Natural killer cell (primary cell): ENCODE measurements around the gene PRICKLE2. TPM values are rescaled to one million over a fixed set of nuclear protein-coding genes. Genes with fewer than 3 reads are reported as not detected.

Experiments used
- ATAC-seq, 3 donors: fragments of 150-1000 bp in 2 of 3; fragments of 200-7000 bp in 1 of 3; cut with Tn5 transposase; 1 replicate in 1 of 3; 2 replicates in 2 of 3; pipeline ENCODE4 v1.10.0; 2021; ENCODE audit warnings: mild to moderate bottlenecking in 2 of 3, moderate library complexity in 2 of 3
- DNase-seq, 2 donors: peaks; one replicate each; pipeline versions ENCODE4 v3.0.0 to v3.0.0-alpha.2; 2013 to 2021; ENCODE audit warnings: mixed read lengths in 1 of 2
- H3K27ac ChIP-seq: one replicate; pipeline ENCODE4 v1.5.1; 2013; ENCODE audit warnings: mild to moderate bottlenecking, low read length
- H3K27me3 ChIP-seq: one replicate; pipeline ENCODE4 v1.6.1; 2013; ENCODE audit warnings: low read length; ENCODE audit not compliant: control insufficient read depth, insufficient read depth
- H3K36me3 ChIP-seq: one replicate; pipeline ENCODE4 v1.6.1; 2013; ENCODE audit warnings: low read length; ENCODE audit not compliant: control insufficient read depth, insufficient read depth
- H3K4me1 ChIP-seq: one replicate; pipeline ENCODE4 v1.6.1; 2013; ENCODE audit warnings: low read length; ENCODE audit not compliant: control insufficient read depth, insufficient read depth
- H3K4me3 ChIP-seq: one replicate; pipeline ENCODE4 v1.5.1; 2013; ENCODE audit warnings: low read length
- H3K9me3 ChIP-seq: one replicate; pipeline ENCODE4 v1.6.1; 2013; ENCODE audit warnings: low read length; ENCODE audit not compliant: control insufficient read depth, insufficient read depth
- H3K27ac Mint-ChIP-seq, 2 donors: one replicate each; pipeline ENCODE4 v1.8.0; 2022; ENCODE audit warnings: mild to moderate bottlenecking in 2 of 2, mixed read lengths in 2 of 2, moderate library complexity in 1 of 2
- H3K27me3 Mint-ChIP-seq, 2 donors: one replicate each; pipeline ENCODE4 v1.8.0; 2022; ENCODE audit warnings: low read depth in 2 of 2, mixed read lengths in 2 of 2
- H3K36me3 Mint-ChIP-seq: one replicate; pipeline ENCODE4 v1.8.0; 2022; ENCODE audit warnings: mixed read lengths
- H3K4me1 Mint-ChIP-seq, 2 donors: one replicate each; pipeline ENCODE4 v1.8.0; 2022; ENCODE audit warnings: mixed read lengths in 2 of 2
- H3K4me3 Mint-ChIP-seq: one replicate; pipeline ENCODE4 v1.8.0; 2022; ENCODE audit warnings: mild to moderate bottlenecking, moderate library complexity, mixed read lengths
- H3K9me3 Mint-ChIP-seq, 2 donors: one replicate each; pipeline ENCODE4 v1.8.0; 2022; ENCODE audit warnings: mixed read lengths in 2 of 2
- WGBS: methylation state at CpG from one replicate; pipeline ENCODE4 v1.1.7; 2013; ENCODE audit warnings: missing lambda C conversion rate; ENCODE audit not compliant: insufficient coverage; 5-methylcytosine and 5-hydroxymethylcytosine counted together
- intact Hi-C: fragments of 100-400 bp; cut with micrococcal nuclease; formaldehyde crosslinking; loops from one replicate; pipeline ENCODE4 v1.14.2; 2022
- total RNA-seq, 4 donors: library from RNA; stranded (reverse); fragments of 120-200 nt in 1 of 4; gene quantifications; one replicate each; pipeline versions ENCODE4 v1.2.3 to v1.2.4, GENCODE V29; 2013 to 2022
- TF ChIP-seq, protein P1 (sequence below): fragments of 200-600 bp; IDR thresholded peaks from one replicate; pipeline ENCODE4 v1.8.0; 2022; ENCODE audit warnings: antibody characterized with exemption

Gene PRICKLE2
- total RNA-seq, 3 donors from 2014 or later (not counting 1 experiment from before 2014, with no cell fraction given): 0.07 to 3.3 (median 1.8) TPM

DNA sequence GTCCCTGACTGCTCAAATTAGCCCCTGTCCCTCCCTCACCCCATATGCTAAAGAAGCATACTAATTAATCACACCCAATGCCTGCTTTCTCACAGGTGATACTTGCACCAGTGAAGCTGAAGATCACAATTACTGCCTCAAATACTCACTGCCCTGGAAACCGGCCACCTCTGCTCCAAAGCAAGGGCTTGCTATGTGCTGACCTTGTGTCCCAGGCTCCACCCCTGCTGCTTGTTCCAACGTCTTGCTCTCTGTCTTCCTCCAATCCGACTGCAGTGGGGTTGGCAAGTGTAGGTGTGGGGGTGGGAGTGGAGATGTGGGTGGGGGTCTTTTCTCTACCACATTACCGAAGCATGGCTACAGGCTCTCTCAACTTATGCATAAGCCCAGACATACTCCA lies 146.3 kb downstream of the PRICKLE2 start:
- peaks cover 0 to 4% of the 10 kb centered on the region in 2 donors for H3K9me3 Mint-ChIP-seq
- ATAC-seq: no peak
- no peak overlapping the region for H3K27ac Mint-ChIP-seq
- no peaks in the 10 kb centered on the region for H3K36me3 Mint-ChIP-seq
- 78% methylated on average over 3 of the region's 4 CpGs for WGBS
- peaks cover 9 to 13% of the 10 kb centered on the region in 2 donors for H3K27me3 Mint-ChIP-seq
- no peak for DNase-seq
- intact Hi-C loops: no loop called here
- Histone ChIP-seq H3K27ac (no peak overlapping the region), H3K27me3 (no peaks in the 10 kb centered on the region), H3K4me3 (no peak overlapping the region), H3K4me1 (no peaks in the 10 kb centered on the region), H3K36me3 (no peaks in the 10 kb centered on the region), H3K9me3 (no peaks in the 10 kb centered on the region)
- H3K4me1 Mint-ChIP-seq: no peaks in the 10 kb centered on the region
- TF ChIP-seq, protein P1, sequence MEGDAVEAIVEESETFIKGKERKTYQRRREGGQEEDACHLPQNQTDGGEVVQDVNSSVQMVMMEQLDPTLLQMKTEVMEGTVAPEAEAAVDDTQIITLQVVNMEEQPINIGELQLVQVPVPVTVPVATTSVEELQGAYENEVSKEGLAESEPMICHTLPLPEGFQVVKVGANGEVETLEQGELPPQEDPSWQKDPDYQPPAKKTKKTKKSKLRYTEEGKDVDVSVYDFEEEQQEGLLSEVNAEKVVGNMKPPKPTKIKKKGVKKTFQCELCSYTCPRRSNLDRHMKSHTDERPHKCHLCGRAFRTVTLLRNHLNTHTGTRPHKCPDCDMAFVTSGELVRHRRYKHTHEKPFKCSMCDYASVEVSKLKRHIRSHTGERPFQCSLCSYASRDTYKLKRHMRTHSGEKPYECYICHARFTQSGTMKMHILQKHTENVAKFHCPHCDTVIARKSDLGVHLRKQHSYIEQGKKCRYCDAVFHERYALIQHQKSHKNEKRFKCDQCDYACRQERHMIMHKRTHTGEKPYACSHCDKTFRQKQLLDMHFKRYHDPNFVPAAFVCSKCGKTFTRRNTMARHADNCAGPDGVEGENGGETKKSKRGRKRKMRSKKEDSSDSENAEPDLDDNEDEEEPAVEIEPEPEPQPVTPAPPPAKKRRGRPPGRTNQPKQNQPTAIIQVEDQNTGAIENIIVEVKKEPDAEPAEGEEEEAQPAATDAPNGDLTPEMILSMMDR: no peak
- H3K4me3 Mint-ChIP-seq: no peak overlapping the region

DNA sequence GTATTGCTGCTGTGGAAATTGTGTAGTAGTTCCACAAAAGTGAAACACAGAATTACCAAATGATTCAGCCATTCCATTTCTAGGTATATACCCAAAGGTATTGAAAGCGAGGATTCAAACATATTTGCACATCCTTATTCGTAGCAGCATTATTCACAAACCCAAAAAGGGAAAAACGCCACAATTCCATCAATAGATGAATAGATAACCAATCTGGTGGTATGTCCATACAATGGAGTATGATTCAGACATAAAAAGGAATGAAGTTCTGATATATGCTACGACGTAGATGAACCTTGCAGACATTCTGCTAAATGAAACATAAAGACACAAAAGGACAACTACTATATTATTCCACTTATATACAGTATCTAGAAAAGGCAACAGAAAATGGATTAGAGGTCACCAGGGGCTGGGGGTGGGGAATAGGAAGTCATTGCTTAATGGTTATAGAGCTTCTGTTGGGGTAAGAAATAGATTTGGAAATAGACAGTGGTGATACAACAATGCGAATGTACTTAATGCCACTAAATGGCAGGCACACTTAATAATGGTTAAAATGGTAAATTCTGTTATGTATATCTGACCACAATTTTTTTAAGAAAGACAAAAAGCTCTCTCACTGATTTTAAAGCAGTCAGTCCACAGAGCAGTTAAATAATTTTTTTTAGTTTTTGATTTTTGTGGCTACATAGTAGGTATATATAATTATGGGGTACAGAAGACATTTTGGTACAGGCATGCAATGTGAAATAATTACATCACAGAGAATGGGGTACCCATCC lies 150.2 kb downstream of the PRICKLE2 start:
- no peak overlapping the region for H3K27ac ChIP-seq
- no peaks in the 10 kb centered on the region for H3K36me3 Mint-ChIP-seq
- H3K9me3 ChIP-seq: no peaks in the 10 kb centered on the region
- H3K4me3 Mint-ChIP-seq: no peak overlapping the region
- intact Hi-C loops: no loop called here
- H3K27me3 Mint-ChIP-seq: peaks cover 21 to 30% of the 10 kb centered on the region in 2 donors
- no peak for DNase-seq
- H3K27me3 ChIP-seq: no peaks in the 10 kb centered on the region
- H3K4me1 Mint-ChIP-seq: no peaks in the 10 kb centered on the region
- no peaks in the 10 kb centered on the region for H3K36me3 ChIP-seq
- H3K9me3 Mint-ChIP-seq: peaks cover 0 to 2% of the 10 kb centered on the region in 2 donors
- H3K27ac Mint-ChIP-seq: no peak overlapping the region
- ATAC-seq: no peak
- H3K4me1 ChIP-seq: no peaks in the 10 kb centered on the region
- no peak overlapping the region for H3K4me3 ChIP-seq
- TF ChIP-seq, protein P1: no peak
- no CpG with 5 or more reads among the region's 6 CpGs for WGBS

DNA sequence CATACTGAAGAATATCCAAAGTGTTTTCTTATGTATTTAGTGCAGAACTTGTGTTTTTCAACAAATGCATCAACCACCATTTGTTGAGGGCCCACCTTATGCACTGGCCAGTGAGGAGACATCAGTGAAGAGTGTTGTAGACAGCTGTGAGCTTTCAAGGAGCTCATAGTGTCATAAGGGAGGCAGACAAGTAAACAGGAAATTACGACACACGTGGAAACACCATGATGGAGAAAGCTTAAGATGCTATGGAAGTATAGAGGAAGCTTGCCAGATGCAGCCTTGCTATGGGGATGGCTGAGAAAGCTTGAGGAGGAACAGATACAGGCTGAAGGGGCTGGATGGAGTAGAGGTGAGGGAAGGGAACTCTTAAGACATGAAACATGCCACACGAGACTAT lies 151.2 kb downstream of the PRICKLE2 start:
- DNase-seq (no peak), ATAC-seq (no peak)
- Histone ChIP-seq H3K36me3 (no peaks in the 10 kb centered on the region), H3K4me3 (no peak overlapping the region), H3K27ac (no peak overlapping the region), H3K9me3 (no peaks in the 10 kb centered on the region), H3K4me1 (no peaks in the 10 kb centered on the region), H3K27me3 (no peaks in the 10 kb centered on the region)
- intact Hi-C loops: no loop called here
- H3K4me1 Mint-ChIP-seq: no peaks in the 10 kb centered on the region
- TF ChIP-seq, protein P1: no peak
- H3K4me3 Mint-ChIP-seq: no peak overlapping the region
- no peaks in the 10 kb centered on the region for H3K36me3 Mint-ChIP-seq
- H3K27me3 Mint-ChIP-seq: peaks cover 19 to 30% of the 10 kb centered on the region in 2 donors
- peaks cover 0 to 2% of the 10 kb centered on the region in 2 donors for H3K9me3 Mint-ChIP-seq
- H3K27ac Mint-ChIP-seq: no peak overlapping the region
- WGBS: 85% methylated on average over 3 of the region's 3 CpGs
